ENCODE measurements around the gene GLUL. TPM values are rescaled to one million over a fixed set of nuclear protein-coding genes. Genes with fewer than 3 reads are reported as not detected.

Gene GLUL
- total and polyA plus RNA-seq, 8 donors = 178 to 512 (median 291) TPM

DNA sequence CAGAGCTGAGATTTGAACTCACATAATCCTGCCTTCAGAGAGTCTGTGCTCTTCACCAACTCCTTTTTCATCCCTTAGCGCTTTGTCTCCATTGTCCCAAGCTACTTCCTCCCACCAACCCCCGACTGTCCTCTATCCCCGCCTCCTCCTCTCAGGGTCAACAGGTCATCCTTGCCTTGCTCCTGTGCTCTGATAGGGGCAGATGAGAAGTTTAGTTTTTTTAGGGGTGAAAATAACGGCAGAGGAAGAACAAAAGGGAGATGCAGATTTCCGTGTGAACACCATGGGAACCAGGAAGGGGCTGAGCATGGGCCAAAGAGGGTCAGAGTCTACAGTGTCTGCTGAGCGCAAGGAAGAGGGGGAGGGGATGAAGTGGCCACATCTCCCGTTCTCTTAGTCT lies 31.9 kb downstream of the GLUL start:
- H3K9me3 ChIP-seq = no peaks in the 10 kb centered on the region
- TF ChIP-seq, protein P1, sequence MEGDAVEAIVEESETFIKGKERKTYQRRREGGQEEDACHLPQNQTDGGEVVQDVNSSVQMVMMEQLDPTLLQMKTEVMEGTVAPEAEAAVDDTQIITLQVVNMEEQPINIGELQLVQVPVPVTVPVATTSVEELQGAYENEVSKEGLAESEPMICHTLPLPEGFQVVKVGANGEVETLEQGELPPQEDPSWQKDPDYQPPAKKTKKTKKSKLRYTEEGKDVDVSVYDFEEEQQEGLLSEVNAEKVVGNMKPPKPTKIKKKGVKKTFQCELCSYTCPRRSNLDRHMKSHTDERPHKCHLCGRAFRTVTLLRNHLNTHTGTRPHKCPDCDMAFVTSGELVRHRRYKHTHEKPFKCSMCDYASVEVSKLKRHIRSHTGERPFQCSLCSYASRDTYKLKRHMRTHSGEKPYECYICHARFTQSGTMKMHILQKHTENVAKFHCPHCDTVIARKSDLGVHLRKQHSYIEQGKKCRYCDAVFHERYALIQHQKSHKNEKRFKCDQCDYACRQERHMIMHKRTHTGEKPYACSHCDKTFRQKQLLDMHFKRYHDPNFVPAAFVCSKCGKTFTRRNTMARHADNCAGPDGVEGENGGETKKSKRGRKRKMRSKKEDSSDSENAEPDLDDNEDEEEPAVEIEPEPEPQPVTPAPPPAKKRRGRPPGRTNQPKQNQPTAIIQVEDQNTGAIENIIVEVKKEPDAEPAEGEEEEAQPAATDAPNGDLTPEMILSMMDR (IDR thresholded peaks at IDR 0.05) = no peak
- no peak overlapping the region for H3K27ac ChIP-seq
- DNase-seq (no peak), FAIRE-seq (no peak), ATAC-seq (no peak)
- H3K27me3 ChIP-seq = no peaks in the 10 kb centered on the region
- H3K4me1 ChIP-seq = no peaks in the 10 kb centered on the region
- H3K4me3 ChIP-seq = no peak overlapping the region
- H3K36me3 ChIP-seq = no peaks in the 10 kb centered on the region
- 66 to 69% methylated on average over 7 of the region's 7 CpGs for WGBS, 2 donors
- intact Hi-C loops (cut with DNase I) = no loop called here

GRCh38 chr1:182357913-182358312 lies 33.7 kb downstream of the GLUL start:
- DNase-seq (no peak), ATAC-seq (no peak), FAIRE-seq (no peak)
- Histone ChIP-seq H3K9me3 (no peaks in the 10 kb centered on the region), H3K4me3 (no peak overlapping the region), H3K27me3 (no peaks in the 10 kb centered on the region), H3K4me1 (no peaks in the 10 kb centered on the region), H3K36me3 (no peaks in the 10 kb centered on the region), H3K27ac (no peak overlapping the region)
- 81 to 89% methylated on average over 4 of the region's 4 CpGs for WGBS, 2 donors
- intact Hi-C loops (cut with DNase I) = no loop called here
- TF ChIP-seq, protein P1 (IDR thresholded peaks at IDR 0.05) = no peak

DNA sequence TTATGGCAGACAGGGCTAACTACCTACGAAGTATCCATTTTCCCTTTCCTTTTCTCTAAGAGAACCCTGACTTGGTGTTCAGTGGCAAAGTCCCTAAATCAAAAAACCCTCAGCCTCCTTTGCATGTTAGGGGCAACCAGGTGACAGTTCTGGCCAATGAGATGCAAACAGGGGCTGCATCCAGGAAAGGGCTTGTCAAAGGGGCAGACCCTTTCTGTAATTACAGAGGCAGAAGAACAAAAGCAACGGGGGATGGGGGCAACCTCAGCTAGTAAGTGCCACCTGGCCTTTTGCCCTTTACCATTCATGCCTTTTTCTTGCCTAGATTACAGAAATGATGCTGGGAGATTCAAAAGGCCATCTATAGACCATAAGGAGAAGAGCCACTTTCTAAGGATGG lies 34.4 kb downstream of the GLUL start:
- Histone ChIP-seq H3K27me3 (no peaks in the 10 kb centered on the region), H3K27ac (no peak overlapping the region), H3K9me3 (no peaks in the 10 kb centered on the region), H3K4me3 (no peak overlapping the region), H3K4me1 (no peaks in the 10 kb centered on the region), H3K36me3 (no peaks in the 10 kb centered on the region)
- FAIRE-seq (no peak), DNase-seq (no peak), ATAC-seq (no peak)
- WGBS, 2 donors = 74 to 81% methylated on average over 2 of the region's 2 CpGs
- intact Hi-C loops (cut with DNase I) = no loop called here
- TF ChIP-seq, protein P1 (IDR thresholded peaks at IDR 0.05) = no peak

DNA sequence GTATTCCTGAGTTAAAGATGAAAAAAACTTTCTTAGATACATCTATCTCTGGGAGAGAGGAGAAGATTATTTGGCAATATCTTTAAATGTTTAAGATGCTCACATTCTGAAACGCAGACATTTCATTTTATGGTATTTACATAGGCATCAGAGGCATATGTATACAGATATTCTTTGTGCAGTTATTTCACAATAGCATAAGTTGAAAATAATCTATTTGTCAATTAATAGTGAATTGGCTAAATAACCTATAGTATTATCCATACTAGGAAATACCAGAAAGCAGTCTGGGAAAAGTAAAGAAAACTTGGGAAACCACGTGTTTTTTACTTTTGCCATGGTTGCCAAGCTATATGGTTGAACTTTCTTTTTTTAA lies 35.9 kb downstream of the GLUL start:
- Histone ChIP-seq H3K4me1 (no peaks in the 10 kb centered on the region), H3K4me3 (no peak overlapping the region), H3K27ac (no peak overlapping the region), H3K36me3 (no peaks in the 10 kb centered on the region), H3K27me3 (no peaks in the 10 kb centered on the region), H3K9me3 (no peaks in the 10 kb centered on the region)
- 72 to 89% methylated on average over 2 of the region's 2 CpGs for WGBS, 2 donors
- FAIRE-seq (no peak), DNase-seq (no peak), ATAC-seq (no peak)
- TF ChIP-seq, protein P1 (IDR thresholded peaks at IDR 0.05) = no peak
- intact Hi-C loops (cut with DNase I) = no loop called here

DNA sequence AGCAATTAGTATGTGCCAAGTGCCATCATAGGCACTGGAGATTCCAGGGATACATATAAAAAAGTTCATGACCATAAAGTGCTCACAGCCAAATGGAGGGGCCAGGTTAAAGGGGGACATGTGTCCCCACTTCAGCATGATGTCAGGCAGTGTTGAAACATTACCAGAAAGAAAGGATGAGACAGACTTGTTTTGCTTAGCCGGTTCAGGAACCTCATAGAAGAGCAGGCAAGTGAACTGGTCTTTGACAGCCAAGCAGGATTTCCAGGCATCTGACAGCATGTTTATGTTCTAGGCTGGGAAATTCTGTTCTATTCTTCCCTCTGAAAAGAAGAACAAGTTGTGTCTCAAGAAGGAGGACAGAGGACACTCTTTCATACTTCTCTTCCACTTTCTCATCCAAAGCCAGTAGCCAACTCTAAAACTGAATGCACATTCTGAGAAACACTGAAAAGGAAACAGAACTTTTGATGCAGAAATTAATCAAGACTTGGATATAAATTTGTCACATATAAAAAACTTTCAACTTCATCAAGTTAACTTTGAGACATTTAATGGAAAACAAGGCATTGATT lies 39.7 kb downstream of the GLUL start:
- Histone ChIP-seq H3K4me1 (no peaks in the 10 kb centered on the region), H3K4me3 (no peak overlapping the region), H3K36me3 (no peaks in the 10 kb centered on the region), H3K27ac (no peak overlapping the region), H3K9me3 (no peaks in the 10 kb centered on the region), H3K27me3 (no peaks in the 10 kb centered on the region)
- FAIRE-seq (no peak), ATAC-seq (no peak), DNase-seq (no peak)
- intact Hi-C loops (cut with DNase I) = no loop called here
- TF ChIP-seq, protein P1 (IDR thresholded peaks at IDR 0.05) = no peak
- 83 to 89% methylated on average over 1 of the region's 1 CpG for WGBS, 2 donors
